Measurements from ENCODE around the gene CST1. TPM values are rescaled to one million over a fixed set of nuclear protein-coding genes. Genes with fewer than 3 reads are reported as not detected.
"Not testable (repeated sequence)": the region's sequence is repeated elsewhere in the genome, so short reads cannot be mapped to it uniquely, and the experiment has no call there.

The CST1 gene
- polyA plus RNA-seq, 2 donors = not detected

GRCh38 chr20:23748975-23749374 is 1.8 kb downstream of the CST1 start:
- not testable (repeated sequence) for H3K4me3 ChIP-seq (ENCODE audit: low read depth in 1 of 2, low read length in 2 of 2); H3K27ac ChIP-seq (ENCODE audit: low read depth in 2 of 2, low read length in 1 of 2); H3K27me3 ChIP-seq (ENCODE audit: control insufficient read depth in 1 of 2, insufficient read depth in 2 of 2, low read length in 2 of 2); H3K36me3 ChIP-seq (ENCODE audit: control insufficient read depth in 2 of 2, insufficient read depth in 2 of 2, low read length in 1 of 2); H3K4me1 ChIP-seq (ENCODE audit: control insufficient read depth in 2 of 2, insufficient read depth in 2 of 2, low read length in 1 of 2); H3K9me3 ChIP-seq (ENCODE audit: control insufficient read depth in 2 of 2, insufficient read depth in 1 of 2, low read depth in 1 of 2, low read length in 1 of 2)
- 78 to 86% methylated on average over 10 of the region's 10 CpGs for WGBS, 2 donors

GRCh38 chr20:23747551-23747950 is 3.2 kb downstream of the CST1 start:
- H3K36me3 ChIP-seq (ENCODE audit: control insufficient read depth in 2 of 2, insufficient read depth in 2 of 2, low read length in 1 of 2); H3K27ac ChIP-seq (ENCODE audit: low read depth in 2 of 2, low read length in 1 of 2); H3K4me3 ChIP-seq (ENCODE audit: low read depth in 1 of 2, low read length in 2 of 2); H3K4me1 ChIP-seq (ENCODE audit: control insufficient read depth in 2 of 2, insufficient read depth in 2 of 2, low read length in 1 of 2); H3K9me3 ChIP-seq (ENCODE audit: control insufficient read depth in 2 of 2, insufficient read depth in 1 of 2, low read depth in 1 of 2, low read length in 1 of 2); H3K27me3 ChIP-seq (ENCODE audit: control insufficient read depth in 1 of 2, insufficient read depth in 2 of 2, low read length in 2 of 2): not testable (repeated sequence)
- WGBS, 2 donors = 59 to 68% methylated on average over 7 of the region's 7 CpGs

DNA sequence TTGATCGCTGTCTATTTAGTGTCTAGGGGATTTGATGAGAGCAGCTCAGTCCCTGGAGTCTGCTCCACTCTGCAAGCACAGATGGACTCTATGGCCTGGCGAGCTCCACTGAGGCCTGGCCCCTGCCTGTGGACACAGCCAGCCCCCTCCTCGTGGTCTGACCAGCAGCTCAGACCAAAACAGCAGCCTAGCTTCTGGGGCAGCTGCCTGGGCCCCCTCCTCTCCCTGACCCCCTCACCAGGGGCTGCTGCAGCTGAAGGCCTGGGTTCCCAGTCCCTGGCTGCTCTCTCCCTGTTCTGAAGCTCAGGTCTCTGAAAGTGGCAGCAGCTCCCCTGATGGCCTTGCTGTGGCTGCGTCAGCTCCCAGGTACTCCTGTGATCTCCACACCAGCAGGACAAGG is 3.6 kb downstream of the CST1 start:
- H3K9me3 ChIP-seq (ENCODE audit: control insufficient read depth in 2 of 2, insufficient read depth in 1 of 2, low read depth in 1 of 2, low read length in 1 of 2); H3K27ac ChIP-seq (ENCODE audit: low read depth in 2 of 2, low read length in 1 of 2); H3K27me3 ChIP-seq (ENCODE audit: control insufficient read depth in 1 of 2, insufficient read depth in 2 of 2, low read length in 2 of 2); H3K4me3 ChIP-seq (ENCODE audit: low read depth in 1 of 2, low read length in 2 of 2); H3K4me1 ChIP-seq (ENCODE audit: control insufficient read depth in 2 of 2, insufficient read depth in 2 of 2, low read length in 1 of 2); H3K36me3 ChIP-seq (ENCODE audit: control insufficient read depth in 2 of 2, insufficient read depth in 2 of 2, low read length in 1 of 2): not testable (repeated sequence)
- 65 to 76% methylated on average over 4 of the region's 4 CpGs for WGBS, 2 donors

DNA sequence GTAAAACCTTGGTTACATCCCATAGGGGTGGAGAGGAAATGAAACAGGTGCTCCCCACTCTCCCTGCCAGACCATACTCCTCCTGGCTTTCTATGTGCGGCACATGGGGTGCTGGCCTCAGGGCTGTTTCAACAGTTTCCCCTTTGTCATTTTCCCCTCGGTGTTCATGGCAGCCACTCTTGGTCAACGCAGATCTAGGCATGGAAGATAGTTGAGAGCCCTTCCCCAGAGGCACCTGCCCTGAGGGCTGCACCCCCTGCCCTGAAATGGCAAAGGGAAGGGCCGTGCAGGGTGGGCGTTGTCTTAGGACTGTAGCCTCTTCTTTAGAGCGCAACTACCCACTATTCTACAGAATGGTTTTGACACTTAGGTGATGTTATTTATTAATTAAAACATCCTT is 4.4 kb downstream of the CST1 start:
- 64 to 81% methylated on average over 6 of the region's 6 CpGs for WGBS, 2 donors

DNA sequence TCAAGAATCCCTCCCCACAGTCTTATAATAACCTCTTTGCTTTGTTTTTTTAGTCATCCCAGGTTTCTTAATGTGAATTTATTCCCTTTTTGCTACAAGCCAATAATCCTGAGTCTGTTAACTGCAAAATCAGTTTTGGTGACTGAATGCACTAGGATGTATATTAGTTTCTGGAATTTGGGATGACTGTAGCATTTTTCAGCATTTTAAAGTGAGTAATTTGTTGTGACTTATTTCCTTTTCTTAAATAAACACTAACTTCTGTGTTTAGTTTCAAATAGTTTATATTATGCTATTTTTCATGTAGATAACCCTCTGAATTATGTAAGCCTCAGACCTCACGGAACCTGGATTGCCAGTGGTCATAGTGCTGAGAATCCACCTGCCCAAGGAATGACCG is 5.5 kb downstream of the CST1 start:
- Histone ChIP-seq H3K27me3 (ENCODE audit: control insufficient read depth in 1 of 2, insufficient read depth in 2 of 2, low read length in 2 of 2) (no peaks in the 10 kb centered on the region), H3K36me3 (ENCODE audit: control insufficient read depth in 2 of 2, insufficient read depth in 2 of 2, low read length in 1 of 2) (no peaks in the 10 kb centered on the region), H3K9me3 (ENCODE audit: control insufficient read depth in 2 of 2, insufficient read depth in 1 of 2, low read depth in 1 of 2, low read length in 1 of 2) (no peaks in the 10 kb centered on the region), H3K4me3 (ENCODE audit: low read depth in 1 of 2, low read length in 2 of 2) (no peak overlapping the region), H3K4me1 (ENCODE audit: control insufficient read depth in 2 of 2, insufficient read depth in 2 of 2, low read length in 1 of 2) (no peaks in the 10 kb centered on the region), H3K27ac (ENCODE audit: low read depth in 2 of 2, low read length in 1 of 2) (no peak overlapping the region)
- WGBS, 2 donors = 79 to 87% methylated on average over 2 of the region's 2 CpGs

More for the DNA sequence above, 4.4 kb downstream of the CST1 start:
- Histone ChIP-seq H3K27ac (ENCODE audit: low read depth in 2 of 2, low read length in 1 of 2) (no peak overlapping the region), H3K4me1 (ENCODE audit: control insufficient read depth in 2 of 2, insufficient read depth in 2 of 2, low read length in 1 of 2) (no peaks in the 10 kb centered on the region), H3K9me3 (ENCODE audit: control insufficient read depth in 2 of 2, insufficient read depth in 1 of 2, low read depth in 1 of 2, low read length in 1 of 2) (no peaks in the 10 kb centered on the region), H3K4me3 (ENCODE audit: low read depth in 1 of 2, low read length in 2 of 2) (no peak overlapping the region), H3K36me3 (ENCODE audit: control insufficient read depth in 2 of 2, insufficient read depth in 2 of 2, low read length in 1 of 2) (no peaks in the 10 kb centered on the region), H3K27me3 (ENCODE audit: control insufficient read depth in 1 of 2, insufficient read depth in 2 of 2, low read length in 2 of 2) (no peaks in the 10 kb centered on the region)

- 25 to 35% methylated on average over 1 of the region's 1 CpG for WGBS, 2 donors
- H3K4me3 ChIP-seq (ENCODE audit: low read depth in 1 of 2, low read length in 2 of 2) = no peak overlapping the region
These were observed 5.9 kb downstream of the CST1 start for GRCh38 chr20:23744817-23745216.

DNA sequence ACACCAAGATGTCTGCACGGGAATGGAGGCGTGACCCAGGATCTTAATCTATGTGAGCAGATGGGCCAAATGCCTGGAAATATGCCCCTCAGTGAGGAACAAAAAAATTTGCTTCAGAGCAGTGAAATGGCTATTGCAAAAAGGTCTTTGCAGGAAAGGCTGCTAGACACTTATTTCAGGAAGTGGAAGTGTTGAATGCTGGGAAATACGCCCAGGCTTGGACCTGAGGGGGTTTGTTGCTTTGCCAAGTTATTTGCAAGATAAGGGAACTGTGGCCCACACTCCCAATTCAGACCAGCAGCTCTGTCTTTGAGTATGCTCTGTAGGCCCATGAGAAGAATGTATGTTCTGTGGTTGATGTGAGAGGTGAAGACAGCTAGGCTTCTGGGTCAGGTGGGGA is 15.3 kb downstream of the CST1 start:
- WGBS, 2 donors = 66 to 71% methylated on average over 3 of the region's 3 CpGs
- not testable (repeated sequence) for H3K4me3 ChIP-seq (ENCODE audit: low read depth in 1 of 2, low read length in 2 of 2); H3K36me3 ChIP-seq (ENCODE audit: control insufficient read depth in 2 of 2, insufficient read depth in 2 of 2, low read length in 1 of 2); H3K9me3 ChIP-seq (ENCODE audit: control insufficient read depth in 2 of 2, insufficient read depth in 1 of 2, low read depth in 1 of 2, low read length in 1 of 2); H3K27ac ChIP-seq (ENCODE audit: low read depth in 2 of 2, low read length in 1 of 2); H3K4me1 ChIP-seq (ENCODE audit: control insufficient read depth in 2 of 2, insufficient read depth in 2 of 2, low read length in 1 of 2); H3K27me3 ChIP-seq (ENCODE audit: control insufficient read depth in 1 of 2, insufficient read depth in 2 of 2, low read length in 2 of 2)

More at GRCh38 chr20:23744817-23745216, 5.9 kb downstream of the CST1 start:
- no peak overlapping the region for H3K27ac ChIP-seq (ENCODE audit: low read depth in 2 of 2, low read length in 1 of 2)
- H3K27me3 ChIP-seq (ENCODE audit: control insufficient read depth in 1 of 2, insufficient read depth in 2 of 2, low read length in 2 of 2) = no peaks in the 10 kb centered on the region
- no peaks in the 10 kb centered on the region for H3K4me1 ChIP-seq (ENCODE audit: control insufficient read depth in 2 of 2, insufficient read depth in 2 of 2, low read length in 1 of 2)
- H3K36me3 ChIP-seq (ENCODE audit: control insufficient read depth in 2 of 2, insufficient read depth in 2 of 2, low read length in 1 of 2) = no peaks in the 10 kb centered on the region
- no peaks in the 10 kb centered on the region for H3K9me3 ChIP-seq (ENCODE audit: control insufficient read depth in 2 of 2, insufficient read depth in 1 of 2, low read depth in 1 of 2, low read length in 1 of 2)

- not testable (repeated sequence) for H3K27ac ChIP-seq (ENCODE audit: low read depth in 2 of 2, low read length in 1 of 2); H3K36me3 ChIP-seq (ENCODE audit: control insufficient read depth in 2 of 2, insufficient read depth in 2 of 2, low read length in 1 of 2); H3K4me1 ChIP-seq (ENCODE audit: control insufficient read depth in 2 of 2, insufficient read depth in 2 of 2, low read length in 1 of 2); H3K4me3 ChIP-seq (ENCODE audit: low read depth in 1 of 2, low read length in 2 of 2); H3K9me3 ChIP-seq (ENCODE audit: control insufficient read depth in 2 of 2, insufficient read depth in 1 of 2, low read depth in 1 of 2, low read length in 1 of 2); H3K27me3 ChIP-seq (ENCODE audit: control insufficient read depth in 1 of 2, insufficient read depth in 2 of 2, low read length in 2 of 2)
- 81 to 86% methylated on average over 2 of the region's 2 CpGs for WGBS, 2 donors
These were observed 15.8 kb downstream of the CST1 start for GRCh38 chr20:23734949-23735348.

- 54 to 70% methylated on average over 1 of the region's 1 CpG for WGBS, 2 donors
These were observed 16.3 kb downstream of the CST1 start for GRCh38 chr20:23734440-23734839.

DNA sequence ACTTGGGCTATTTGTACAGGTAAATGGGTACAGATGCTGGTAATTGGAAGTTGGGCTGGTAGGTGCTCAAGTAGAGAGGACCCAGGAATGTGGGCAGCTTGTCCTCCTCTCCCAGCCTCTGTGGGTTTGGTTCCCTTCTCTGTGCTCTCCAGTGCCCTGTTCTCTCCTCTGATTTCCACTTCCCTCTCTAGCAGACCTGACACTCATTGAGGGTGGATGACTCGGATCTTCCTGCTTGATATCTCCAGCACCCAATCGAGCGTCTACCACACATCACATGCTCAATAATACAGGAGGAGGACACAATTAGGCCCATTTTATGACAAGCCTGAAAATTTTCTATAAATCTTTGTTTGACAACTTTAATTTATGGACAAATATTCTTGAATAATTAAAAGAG is 23.7 kb downstream of the CST1 start:
- no peak overlapping the region for H3K27ac ChIP-seq (ENCODE audit: low read depth in 2 of 2, low read length in 1 of 2)
- no peaks in the 10 kb centered on the region for H3K4me1 ChIP-seq (ENCODE audit: control insufficient read depth in 2 of 2, insufficient read depth in 2 of 2, low read length in 1 of 2)
- H3K9me3 ChIP-seq (ENCODE audit: control insufficient read depth in 2 of 2, insufficient read depth in 1 of 2, low read depth in 1 of 2, low read length in 1 of 2) = no peaks in the 10 kb centered on the region
- WGBS, 2 donors = 82% methylated on average over 3 of the region's 3 CpGs
- no peaks in the 10 kb centered on the region for H3K27me3 ChIP-seq (ENCODE audit: control insufficient read depth in 1 of 2, insufficient read depth in 2 of 2, low read length in 2 of 2)
- H3K4me3 ChIP-seq (ENCODE audit: low read depth in 1 of 2, low read length in 2 of 2) = no peak overlapping the region
- no peaks in the 10 kb centered on the region for H3K36me3 ChIP-seq (ENCODE audit: control insufficient read depth in 2 of 2, insufficient read depth in 2 of 2, low read length in 1 of 2)

More at GRCh38 chr20:23734440-23734839, 16.3 kb downstream of the CST1 start:
- H3K36me3 ChIP-seq (ENCODE audit: control insufficient read depth in 2 of 2, insufficient read depth in 2 of 2, low read length in 1 of 2); H3K4me3 ChIP-seq (ENCODE audit: low read depth in 1 of 2, low read length in 2 of 2); H3K27ac ChIP-seq (ENCODE audit: low read depth in 2 of 2, low read length in 1 of 2); H3K27me3 ChIP-seq (ENCODE audit: control insufficient read depth in 1 of 2, insufficient read depth in 2 of 2, low read length in 2 of 2); H3K9me3 ChIP-seq (ENCODE audit: control insufficient read depth in 2 of 2, insufficient read depth in 1 of 2, low read depth in 1 of 2, low read length in 1 of 2); H3K4me1 ChIP-seq (ENCODE audit: control insufficient read depth in 2 of 2, insufficient read depth in 2 of 2, low read length in 1 of 2): not testable (repeated sequence)
